HG03108 (cell line): Measurements from ENCODE around the gene DIP2C.
"Not testable (repeated sequence)": the region's sequence is repeated elsewhere in the genome, so short reads cannot be mapped to it uniquely, and the experiment has no call there.

Source experiments
- ATAC-seq: cut with Tn5 transposase; IDR thresholded peaks from one replicate; pipeline ENCODE4 v1.9.1; 2021; ENCODE audit warnings: moderate library complexity; ENCODE audit not compliant: unreplicated experiment

The DIP2C gene

DNA sequence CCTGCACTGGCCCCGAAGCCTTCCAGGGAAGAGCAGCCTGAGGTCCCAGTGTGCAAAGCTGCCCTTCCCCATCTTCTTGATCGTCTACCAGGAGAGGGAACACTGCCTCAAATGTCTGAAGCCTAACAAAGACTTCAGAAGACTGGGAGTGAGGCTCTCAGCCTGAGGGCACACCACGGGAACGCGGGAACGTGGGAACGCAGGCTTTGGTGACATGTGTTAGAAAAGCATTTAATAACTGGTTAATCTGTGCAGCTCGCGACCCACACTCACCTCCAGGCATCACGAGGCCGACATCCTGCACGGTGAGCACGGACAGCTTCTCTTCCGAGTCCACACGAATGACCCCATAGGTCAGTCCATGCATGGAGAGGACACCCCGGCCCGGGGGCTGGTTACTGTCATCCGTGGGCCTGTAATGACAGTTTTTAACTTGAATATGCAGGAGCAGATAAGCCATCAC is 320.2 kb downstream of the DIP2C start:
- ATAC-seq, result no peak

DNA sequence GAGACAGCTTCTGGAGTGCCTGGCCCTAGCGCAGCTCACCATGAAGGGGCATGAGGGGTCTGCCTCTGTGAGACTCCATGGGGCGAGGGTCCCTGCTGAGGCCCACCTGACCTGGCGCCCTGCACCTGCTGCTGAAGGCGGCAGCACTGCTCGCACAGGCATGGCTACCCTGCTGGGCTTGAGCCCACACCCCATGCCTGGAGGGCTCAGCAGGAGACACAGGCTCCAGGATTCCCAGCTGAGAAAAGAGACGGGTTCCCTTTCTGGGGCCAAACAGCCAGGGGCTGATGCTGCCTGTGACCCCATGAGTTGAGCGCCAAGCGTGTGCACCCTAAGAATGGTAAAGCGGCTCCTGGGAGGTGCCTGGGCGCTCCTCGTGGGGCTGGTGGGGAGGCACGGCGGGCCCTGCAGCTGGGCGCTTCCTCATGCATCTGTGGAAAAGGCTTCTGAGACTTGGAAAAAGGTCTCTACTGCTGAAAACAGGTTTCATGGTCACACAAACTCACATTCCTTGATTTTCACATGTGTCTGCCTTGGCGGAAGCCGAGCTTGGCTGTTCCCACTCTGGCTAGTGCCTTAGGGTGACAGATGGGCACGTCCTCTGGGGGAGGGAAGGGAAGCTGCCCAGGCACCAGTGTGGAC is 320.8 kb downstream of the DIP2C start:
- ATAC-seq, result no peak

DNA sequence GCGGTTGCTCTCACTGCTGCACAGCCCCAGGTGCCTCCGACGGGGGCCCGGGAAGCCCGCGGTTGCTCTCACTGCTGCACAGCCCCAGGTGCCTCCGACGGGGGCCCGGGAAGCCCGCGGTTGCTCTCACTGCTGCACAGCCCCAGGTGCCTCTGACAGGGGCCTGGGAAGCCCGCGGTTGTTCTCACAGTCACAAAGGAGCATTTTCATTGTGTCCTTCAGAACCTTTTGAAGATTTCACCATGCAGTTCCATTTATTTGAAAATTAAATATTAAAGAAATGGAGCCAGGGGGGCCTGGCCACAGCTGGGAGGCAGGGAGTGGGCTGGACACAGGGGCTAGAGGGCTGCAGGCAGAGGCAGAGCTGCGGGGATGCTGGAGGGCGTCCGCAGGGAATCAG is 321.4 kb downstream of the DIP2C start:
- not testable (repeated sequence) for ATAC-seq

- no peak for ATAC-seq
Observed at GRCh38 chr10:367636-368035, 321.8 kb downstream of the DIP2C start.

DNA sequence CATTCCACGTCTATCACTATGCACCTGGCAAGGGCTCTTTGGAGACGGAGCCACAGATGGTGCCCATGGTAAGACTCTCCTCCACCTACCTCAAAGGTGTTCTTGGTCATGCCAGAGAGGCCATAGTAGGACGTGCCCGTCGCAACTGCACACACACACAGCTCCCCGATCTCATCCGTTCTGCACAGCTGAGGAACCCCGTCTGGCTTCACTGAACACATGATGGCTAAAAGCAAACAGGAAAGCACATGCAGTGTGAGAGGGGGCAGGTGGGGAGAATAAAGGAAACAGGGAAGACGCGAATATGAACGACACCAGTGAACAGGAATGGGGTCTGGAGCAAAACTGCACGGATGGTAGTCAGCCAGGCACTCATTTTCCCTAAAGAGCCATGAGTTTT is 323.3 kb downstream of the DIP2C start:
- ATAC-seq, result no peak

- ATAC-seq, result no peak
Observed at GRCh38 chr10:364267-364775, 325.1 kb downstream of the DIP2C start.

DNA sequence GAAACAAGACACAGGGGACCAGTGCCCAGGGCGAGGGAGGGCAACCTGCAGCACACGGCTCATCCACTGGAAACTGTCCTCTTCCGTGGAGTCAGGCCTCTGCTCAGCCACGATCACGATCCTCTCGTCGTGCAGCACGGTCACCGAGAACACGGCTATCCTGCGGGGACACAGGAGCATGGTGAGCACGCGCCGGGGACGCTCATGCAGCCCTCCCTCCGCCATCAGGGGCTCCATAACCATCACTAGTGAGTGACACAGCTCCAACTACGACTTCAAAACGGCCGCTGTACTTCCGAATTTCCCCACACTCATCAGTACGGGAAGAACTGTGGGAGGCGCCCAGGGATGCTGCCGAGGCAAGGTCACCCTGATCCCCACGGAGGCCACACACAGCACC is 326.3 kb downstream of the DIP2C start:
- ATAC-seq, result no peak

- no peak for ATAC-seq
Observed at GRCh38 chr10:361203-362081, 328.0 kb downstream of the DIP2C start.

DNA sequence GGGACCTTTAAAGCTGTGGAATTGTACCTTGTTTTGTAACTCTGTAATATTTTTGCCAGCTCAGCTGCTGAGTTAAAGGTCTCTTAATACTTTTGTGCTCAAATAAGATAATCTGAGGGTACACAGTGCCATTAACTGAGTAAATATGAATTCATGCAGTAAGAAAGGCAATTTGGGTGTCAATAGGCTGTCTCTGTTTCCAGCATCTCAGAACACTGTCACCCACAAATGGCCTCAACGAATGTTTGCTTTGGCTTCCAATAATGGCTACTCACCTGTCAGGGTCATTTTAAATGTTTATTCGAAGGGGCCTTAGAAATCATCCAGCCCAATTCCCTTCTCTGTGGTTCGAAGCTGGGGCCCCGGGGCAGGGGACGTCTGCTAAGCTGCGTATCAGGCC is 328.8 kb downstream of the DIP2C start:
- ATAC-seq, result no peak

DNA sequence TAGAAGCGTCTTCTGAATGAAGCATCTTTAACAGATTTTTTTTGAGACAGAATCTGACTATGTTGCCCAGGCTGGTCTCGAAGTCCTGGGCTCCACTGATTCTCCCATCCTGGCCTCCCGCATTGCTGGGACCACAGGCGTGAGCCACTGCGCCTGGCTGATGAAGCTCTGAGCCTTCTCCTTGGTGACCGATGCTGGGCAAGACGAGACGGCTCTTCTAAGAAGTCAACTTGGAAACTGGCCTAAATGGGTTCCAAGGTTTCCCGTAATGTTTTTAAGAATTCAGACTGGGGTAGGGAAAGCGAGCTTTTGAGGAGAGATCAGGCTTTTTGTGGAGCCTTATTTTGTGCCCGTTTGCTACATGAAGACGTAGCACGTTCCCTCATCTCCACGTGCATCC is 329.7 kb downstream of the DIP2C start:
- ATAC-seq, result no peak

- no peak for ATAC-seq
Observed at GRCh38 chr10:359093-359492, 330.4 kb downstream of the DIP2C start.

DNA sequence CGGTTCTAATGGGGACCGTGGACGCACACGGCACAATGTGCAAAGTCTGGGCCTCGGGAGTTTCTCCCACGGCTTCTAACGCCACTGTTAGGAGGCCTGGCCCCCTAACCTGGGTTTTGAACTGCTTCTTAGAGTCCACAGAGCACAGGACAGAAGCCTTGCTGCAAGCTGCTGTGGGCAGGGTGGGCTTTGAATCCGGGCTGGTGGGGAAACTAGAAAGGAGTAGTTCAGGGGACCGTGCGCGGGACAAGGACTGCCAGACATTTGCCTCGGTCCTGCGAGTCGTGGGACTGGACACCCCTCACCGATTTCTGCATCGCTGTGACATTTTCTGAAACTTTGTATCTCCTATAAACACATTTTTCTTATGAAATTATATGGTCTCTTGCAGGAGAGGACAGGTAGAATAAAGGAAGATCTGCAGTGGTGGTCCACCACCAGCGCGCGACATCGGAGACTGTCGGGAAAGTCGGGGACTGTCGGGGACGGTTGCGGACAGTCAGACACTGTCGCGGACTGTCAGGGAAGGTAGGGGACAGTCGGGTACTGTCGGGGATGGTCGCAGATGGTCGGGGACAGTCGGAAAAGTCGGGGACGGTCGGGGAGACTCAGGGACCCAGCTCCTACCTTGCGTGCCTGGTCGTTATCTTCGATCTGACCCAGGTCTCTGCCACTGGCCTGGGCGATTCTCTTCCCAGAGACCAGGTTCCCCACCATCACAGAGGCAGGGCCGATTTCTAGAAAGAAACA is 332.1 kb downstream of the DIP2C start:
- no peak for ATAC-seq

GRCh38 chr10:356452-356851 is 333.0 kb downstream of the DIP2C start:
- ATAC-seq, result no peak

DNA sequence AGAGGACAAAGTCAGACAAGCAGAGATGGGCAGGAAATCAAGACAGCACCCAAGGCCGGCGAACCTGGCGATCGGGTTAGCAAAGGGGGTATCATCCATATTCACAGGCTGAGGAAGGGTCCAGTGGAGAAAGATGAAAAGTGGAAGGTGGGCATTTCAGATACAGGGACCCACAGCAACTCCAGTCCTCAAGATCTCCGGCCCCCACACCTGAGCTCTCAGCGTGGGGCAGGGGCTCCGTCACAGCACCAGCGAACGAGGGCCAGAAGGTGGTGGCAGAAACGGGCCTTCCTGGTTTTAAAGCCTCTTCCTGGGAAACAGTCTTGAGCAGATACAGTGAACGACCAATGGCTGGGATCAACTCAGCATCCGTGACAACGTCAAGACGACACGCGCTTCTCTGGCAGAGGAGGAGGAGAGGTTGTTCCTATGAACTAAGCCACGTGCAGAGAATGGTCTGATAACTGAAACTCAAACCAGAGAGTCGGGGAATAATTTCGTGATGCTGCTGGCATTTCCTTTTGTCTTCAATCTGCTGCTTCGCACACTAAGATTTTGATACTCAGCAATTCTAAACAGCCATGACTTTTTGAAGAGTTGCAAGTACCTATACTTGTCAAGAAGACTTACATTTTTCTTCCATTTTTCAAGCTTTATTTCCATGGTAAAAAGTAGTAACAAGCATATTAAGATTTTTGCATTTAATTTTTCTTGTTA is 334.4 kb downstream of the DIP2C start:
- no peak for ATAC-seq

DNA sequence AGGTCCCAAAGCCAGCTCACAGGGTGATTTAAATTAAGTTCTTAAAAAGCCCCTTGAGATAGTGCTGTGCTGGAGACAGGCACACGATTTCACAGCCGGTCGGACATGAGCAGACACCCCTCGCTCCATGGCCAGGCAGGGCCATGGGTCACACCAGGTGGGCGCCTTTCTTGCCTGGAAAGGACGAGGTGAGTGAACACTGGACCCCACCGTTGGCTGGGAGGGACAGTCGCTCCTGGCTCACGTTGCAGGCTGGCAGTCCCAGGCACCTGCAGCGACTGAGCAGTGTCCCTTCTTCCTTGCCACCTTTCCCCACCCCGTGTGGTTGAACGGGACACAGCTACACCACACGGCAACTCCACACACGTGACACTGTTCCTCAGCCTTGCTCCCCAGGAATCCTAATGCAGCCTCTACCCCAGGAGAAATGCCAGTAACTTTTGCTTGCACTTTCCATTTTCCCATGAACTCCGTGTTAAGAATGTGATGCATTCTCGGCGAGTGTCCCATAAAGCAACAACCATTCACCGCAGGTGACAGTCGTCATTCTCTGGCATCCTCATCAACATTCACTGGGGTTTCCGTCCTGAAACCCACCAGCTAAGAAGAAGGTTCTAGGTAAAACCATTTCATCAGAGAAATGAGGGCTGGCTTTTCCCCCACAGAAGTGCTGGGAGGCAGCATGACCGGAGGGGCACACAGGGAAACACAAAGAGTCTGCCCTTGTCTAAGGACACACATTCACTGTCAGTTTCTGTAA is 336.8 kb downstream of the DIP2C start:
- ATAC-seq, result no peak

GRCh38 chr10:351770-352334 is 337.6 kb downstream of the DIP2C start:
- no peak for ATAC-seq

- ATAC-seq, result no peak
Observed at GRCh38 chr10:350981-351501, 338.4 kb downstream of the DIP2C start.

DNA sequence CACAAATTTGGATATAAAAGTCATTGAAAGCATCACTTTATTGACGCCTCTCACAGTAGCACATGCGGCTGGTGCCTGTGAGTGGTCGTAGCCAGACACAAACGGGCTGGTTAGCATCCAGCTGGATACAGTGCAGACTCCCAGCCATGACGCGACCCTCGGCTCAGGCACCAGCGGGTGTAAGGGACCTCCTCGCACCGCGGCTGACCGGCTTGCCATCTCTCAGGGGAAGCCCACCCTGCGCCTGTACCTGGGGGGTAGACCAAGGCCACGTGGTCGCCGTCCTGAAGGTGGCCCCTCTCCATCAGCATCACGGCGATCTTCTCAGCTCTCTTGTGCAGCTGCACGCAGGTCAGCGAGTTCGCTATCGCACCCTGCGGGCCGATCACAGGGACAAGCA is 340.4 kb downstream of the DIP2C start:
- no peak for ATAC-seq

- ATAC-seq, result no peak
Observed at GRCh38 chr10:348456-348855, 341.0 kb downstream of the DIP2C start.
